ENCODE measurements around the gene SETD3. TPM values are rescaled to one million over a fixed set of nuclear protein-coding genes. Genes with fewer than 3 reads are reported as not detected.

The SETD3 gene
- total and polyA plus RNA-seq, 2 donors (not counting 1 experiment from before 2014, with no cell fraction given) = 11.0 to 32.1 TPM

DNA sequence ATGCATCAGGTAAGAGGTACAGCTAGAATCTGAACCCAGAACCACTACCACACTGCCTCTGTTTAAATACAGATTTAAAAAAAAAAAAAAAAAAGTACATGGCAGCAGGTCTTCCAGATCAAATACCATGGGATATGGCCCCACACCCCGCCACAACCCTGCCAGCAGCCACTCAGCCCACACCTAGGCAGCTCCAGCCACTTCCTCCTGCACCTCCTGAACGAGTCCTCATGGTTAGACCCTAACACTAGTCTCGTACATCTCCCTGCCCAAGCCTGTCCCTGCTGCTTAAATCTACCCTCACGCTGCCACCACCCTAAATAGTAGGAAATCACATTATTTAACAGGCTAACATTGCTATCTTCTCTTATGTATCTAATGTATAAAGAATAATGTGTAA is 12.6 kb downstream of the SETD3 start:
- no peak overlapping the region for H2AFZ ChIP-seq (ENCODE audit: insufficient read depth, low read depth, low read length, poor library complexity, severe bottlenecking)
- H3K4me3 Mint-ChIP-seq = no peak overlapping the region

DNA sequence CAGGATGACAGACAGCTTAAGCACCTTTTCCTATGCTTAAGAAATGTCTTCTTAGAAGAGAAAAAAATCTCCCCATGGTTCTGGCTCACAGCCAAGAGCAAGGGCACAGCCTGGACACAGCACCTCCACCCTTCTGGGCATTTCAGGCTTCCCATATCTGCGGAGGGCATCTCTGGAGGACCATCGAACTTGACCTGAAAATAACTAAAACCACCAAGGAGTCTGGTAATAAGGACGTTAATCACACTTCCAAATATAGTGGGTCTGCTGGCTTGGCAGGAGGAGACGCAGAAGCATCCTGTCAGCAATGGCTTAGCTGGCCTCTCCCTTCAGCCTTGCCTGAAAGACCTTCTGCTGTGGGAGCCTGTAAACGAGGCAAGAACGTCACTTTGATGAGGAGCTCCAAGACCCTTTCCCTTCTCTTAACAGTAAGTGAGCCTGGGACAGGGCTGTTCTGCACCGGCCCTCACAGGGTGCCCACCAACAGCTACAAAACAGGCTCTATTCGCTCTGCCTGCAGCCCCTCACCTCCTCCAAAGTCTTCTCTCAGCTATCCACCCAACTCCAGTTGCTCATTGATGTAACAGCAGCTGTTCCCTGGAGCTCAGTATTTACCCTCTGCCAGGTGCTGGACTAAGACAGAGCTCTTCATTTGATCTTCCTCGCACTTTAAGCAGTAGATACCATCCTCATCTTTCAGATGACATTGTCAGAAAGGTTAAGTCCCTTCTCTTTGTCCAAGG is 13.2 kb downstream of the SETD3 start:
- TF ChIP-seq, protein P1, sequence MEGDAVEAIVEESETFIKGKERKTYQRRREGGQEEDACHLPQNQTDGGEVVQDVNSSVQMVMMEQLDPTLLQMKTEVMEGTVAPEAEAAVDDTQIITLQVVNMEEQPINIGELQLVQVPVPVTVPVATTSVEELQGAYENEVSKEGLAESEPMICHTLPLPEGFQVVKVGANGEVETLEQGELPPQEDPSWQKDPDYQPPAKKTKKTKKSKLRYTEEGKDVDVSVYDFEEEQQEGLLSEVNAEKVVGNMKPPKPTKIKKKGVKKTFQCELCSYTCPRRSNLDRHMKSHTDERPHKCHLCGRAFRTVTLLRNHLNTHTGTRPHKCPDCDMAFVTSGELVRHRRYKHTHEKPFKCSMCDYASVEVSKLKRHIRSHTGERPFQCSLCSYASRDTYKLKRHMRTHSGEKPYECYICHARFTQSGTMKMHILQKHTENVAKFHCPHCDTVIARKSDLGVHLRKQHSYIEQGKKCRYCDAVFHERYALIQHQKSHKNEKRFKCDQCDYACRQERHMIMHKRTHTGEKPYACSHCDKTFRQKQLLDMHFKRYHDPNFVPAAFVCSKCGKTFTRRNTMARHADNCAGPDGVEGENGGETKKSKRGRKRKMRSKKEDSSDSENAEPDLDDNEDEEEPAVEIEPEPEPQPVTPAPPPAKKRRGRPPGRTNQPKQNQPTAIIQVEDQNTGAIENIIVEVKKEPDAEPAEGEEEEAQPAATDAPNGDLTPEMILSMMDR (IDR thresholded peaks at IDR 0.05) = no peak
- no peaks in the 10 kb centered on the region for H3K27me3 Mint-ChIP-seq
- Histone ChIP-seq H3K4me1 (ENCODE audit: control insufficient read depth in 2 of 2, insufficient read depth in 2 of 2, low read length in 2 of 2) (no peaks in the 10 kb centered on the region), H3K79me2 (ENCODE audit: control insufficient read depth, insufficient read depth, low read length) (peaks cover 67% of the 10 kb centered on the region), H3K4me3 (ENCODE audit: control extremely low read depth in 1 of 5, extremely low read depth in 1 of 5, insufficient read depth in 1 of 5, low read depth in 2 of 5, low read length in 4 of 5) (no peak overlapping the region), H3K9ac (ENCODE audit: low read length) (no peak overlapping the region), H3K27ac (ENCODE audit: low read length in 2 of 2) (no peak overlapping the region), H2AFZ (ENCODE audit: insufficient read depth, low read depth, low read length, poor library complexity, severe bottlenecking) (no peak overlapping the region), H3K9me3 (ENCODE audit: control extremely low read depth in 1 of 3, control insufficient read depth in 2 of 3, insufficient read depth in 1 of 3, low read length in 2 of 3) (no peaks in the 10 kb centered on the region), H3K4me2 (replicated peaks; ENCODE audit: low read depth, low read length, poor library complexity, severe bottlenecking) (no peak overlapping the region), H4K20me1 (ENCODE audit: control insufficient read depth, insufficient read depth, low read length, poor library complexity, severe bottlenecking) (peaks cover 64% of the 10 kb centered on the region), H3K27me3 (replicated peaks in 1 of 4; ENCODE audit: control extremely low read depth in 1 of 4, control insufficient read depth in 3 of 4, insufficient read depth in 4 of 4, low read length in 3 of 4) (no peaks in the 10 kb centered on the region), H3K36me3 (replicated peaks in 1 of 2; ENCODE audit: control extremely low read depth in 1 of 2, control insufficient read depth in 1 of 2, extremely low read depth in 1 of 2, insufficient read depth in 2 of 2, low read length in 1 of 2) (peaks cover 9 to 23% of the 10 kb centered on the region in 2 experiments)
- DNase-seq (no peak), ATAC-seq (ENCODE audit: low read depth) (no peak)
- H3K9me3 Mint-ChIP-seq (ENCODE audit: insufficient read depth) = no peaks in the 10 kb centered on the region
- CTCF ChIA-PET = no interaction called here
- intact Hi-C loops (cut with micrococcal nuclease) = no loop called here
- WGBS (ENCODE audit: insufficient coverage) = 93% methylated on average over 6 of the region's 9 CpGs
- POLR2A ChIA-PET = no interaction called here
- no peak overlapping the region for H3K27ac Mint-ChIP-seq
- no peak overlapping the region for H3K4me3 Mint-ChIP-seq
- H3K4me1 Mint-ChIP-seq = peaks cover 9% of the 10 kb centered on the region

More for the DNA sequence above, 12.6 kb downstream of the SETD3 start:
- peaks cover 5 to 17% of the 10 kb centered on the region in 2 experiments for H3K36me3 ChIP-seq (replicated peaks in 1 of 2; ENCODE audit: control extremely low read depth in 1 of 2, control insufficient read depth in 1 of 2, extremely low read depth in 1 of 2, insufficient read depth in 2 of 2, low read length in 1 of 2)
- H3K27ac ChIP-seq (ENCODE audit: low read length in 2 of 2) = no peak overlapping the region
- H3K4me1 ChIP-seq (ENCODE audit: control insufficient read depth in 2 of 2, insufficient read depth in 2 of 2, low read length in 2 of 2) = no peaks in the 10 kb centered on the region
- H3K4me2 ChIP-seq (replicated peaks; ENCODE audit: low read depth, low read length, poor library complexity, severe bottlenecking) = no peak overlapping the region
- no peaks in the 10 kb centered on the region for H3K27me3 ChIP-seq (replicated peaks in 1 of 4; ENCODE audit: control extremely low read depth in 1 of 4, control insufficient read depth in 3 of 4, insufficient read depth in 4 of 4, low read length in 3 of 4)
- Mint-ChIP-seq H3K27ac (no peak overlapping the region), H3K27me3 (no peaks in the 10 kb centered on the region), H3K4me1 (peaks cover 12% of the 10 kb centered on the region), H3K9me3 (ENCODE audit: insufficient read depth) (no peaks in the 10 kb centered on the region)
- no peak overlapping the region for H3K9ac ChIP-seq (ENCODE audit: low read length)
- peaks cover 73% of the 10 kb centered on the region for H3K79me2 ChIP-seq (ENCODE audit: control insufficient read depth, insufficient read depth, low read length)
- H3K4me3 ChIP-seq (ENCODE audit: control extremely low read depth in 1 of 5, extremely low read depth in 1 of 5, insufficient read depth in 1 of 5, low read depth in 2 of 5, low read length in 4 of 5) = no peak overlapping the region
- ATAC-seq (ENCODE audit: low read depth) (no peak), DNase-seq (no peak)
- ChIA-PET CTCF (no interaction called here), POLR2A (no interaction called here)
- WGBS (ENCODE audit: insufficient coverage) = 51% methylated on average over 2 of the region's 4 CpGs
- H3K9me3 ChIP-seq (ENCODE audit: control extremely low read depth in 1 of 3, control insufficient read depth in 2 of 3, insufficient read depth in 1 of 3, low read length in 2 of 3) = no peaks in the 10 kb centered on the region
- intact Hi-C loops (cut with micrococcal nuclease) = no loop called here
- TF ChIP-seq EZH2 (IDR thresholded peaks at IDR 0.05; ENCODE audit: borderline replicate concordance, insufficient read depth, low read depth, low read length, poor library complexity, severe bottlenecking) = no peak
- TF ChIP-seq, protein P1 (IDR thresholded peaks at IDR 0.05) = no peak
- peaks cover 69% of the 10 kb centered on the region for H4K20me1 ChIP-seq (ENCODE audit: control insufficient read depth, insufficient read depth, low read length, poor library complexity, severe bottlenecking)
